Smooth muscle cell (in vitro differentiated cells): ENCODE measurements around the gene EXOC4. TPM values are rescaled to one million over a fixed set of nuclear protein-coding genes. Genes with fewer than 3 reads are reported as not detected.
A peak's percentile ranks its signal among the peaks of the same experiment; 100 is the strongest.

Experiments used
- DNase-seq: peaks from one replicate; lab custom pipeline; 2025; ENCODE audit not compliant: unreplicated experiment; lab: John Stamatoyannopoulos, UW
- H2AFZ ChIP-seq: fragments of 200-600 bp; sonication (generic); 2 replicates; pipeline ENCODE4 v1.6.0; 2016; ENCODE audit warnings: antibody characterized with exemption, low read depth, mild to moderate bottlenecking
- H3F3A ChIP-seq: fragments of 200-600 bp; sonication (generic); 2 replicates; pipeline ENCODE4 v1.6.0; 2017; ENCODE audit warnings: antibody characterized with exemption, low read depth
- H3K27ac ChIP-seq: fragments of 200-600 bp; sonication (generic); 2 replicates; pipeline ENCODE4 v1.5.1; 2016; ENCODE audit warnings: low read depth, mild to moderate bottlenecking
- H3K27me3 ChIP-seq: fragments of 200-600 bp; sonication (generic); 2 replicates; pipeline ENCODE4 v1.6.1; 2016; ENCODE audit warnings: low read depth, mild to moderate bottlenecking
- H3K36me3 ChIP-seq: fragments of 200-600 bp; sonication (generic); 2 replicates; pipeline ENCODE4 v1.5.1; 2016; ENCODE audit warnings: low read depth
- H3K4me1 ChIP-seq: fragments of 200-600 bp; sonication (generic); 2 replicates; pipeline ENCODE4 v1.5.1; 2016; ENCODE audit warnings: low read depth
- H3K4me2 ChIP-seq: fragments of 200-600 bp; sonication (generic); 2 replicates; pipeline ENCODE4 v1.6.0; 2016; ENCODE audit warnings: mild to moderate bottlenecking
- H3K4me3 ChIP-seq: fragments of 200-600 bp; sonication (generic); 2 replicates; pipeline ENCODE4 v1.5.1; 2016; ENCODE audit warnings: mild to moderate bottlenecking
- H3K79me2 ChIP-seq: fragments of 200-600 bp; sonication (generic); 2 replicates; pipeline ENCODE4 v1.6.0; 2016; ENCODE audit warnings: low read depth, mild to moderate bottlenecking
- H3K9ac ChIP-seq: fragments of 200-600 bp; sonication (generic); 2 replicates; pipeline ENCODE4 v1.6.0; 2016; ENCODE audit warnings: low read depth
- H3K9me3 ChIP-seq: fragments of 200-600 bp; sonication (generic); replicated peaks from 2 replicates; pipeline ENCODE4 v1.5.1; 2016; ENCODE audit warnings: low read depth
- H4K20me1 ChIP-seq: fragments of 200-600 bp; sonication (generic); 2 replicates; pipeline ENCODE4 v1.6.0; 2016; ENCODE audit warnings: low read depth
- WGBS: methylation state at CpG from one replicate; pipeline ENCODE4 v1.1.7; 2016; ENCODE audit warnings: low lambda C conversion rate; 5-methylcytosine and 5-hydroxymethylcytosine counted together
- polyA plus RNA-seq: library from polyadenylated mRNA; unstranded; fragments of >200 nt; fragmentation: Nextera tagmentation; extraction: Ambion mirVana; gene quantifications from 2 replicates; pipeline ENCODE4 v1.2.1, GENCODE V29; 2016
- total RNA-seq: library from RNA; depleted of rRNA; stranded (reverse); fragments of >200 nt; gene quantifications from 2 replicates; pipeline ENCODE4 v1.2.3, GENCODE V29; 2014
- TF ChIP-seq, protein P1 (sequence below): fragments of 200-600 bp; sonication (generic); IDR thresholded peaks from 2 replicates; pipeline ENCODE4 v1.5.1; 2017; ENCODE audit warnings: borderline replicate concordance, mild to moderate bottlenecking, antibody characterized with exemption; ENCODE audit not compliant: insufficient read depth, poor library complexity, severe bottlenecking

Gene EXOC4
- total and polyA plus RNA-seq, 2 experiments from 2014 or later: 21.5 to 47.1 TPM

- Histone ChIP-seq H3K4me1 (no peaks in the 10 kb centered on the region), H3K36me3 (no peaks in the 10 kb centered on the region), H3K79me2 (no peaks in the 10 kb centered on the region), H3K9ac (no peak overlapping the region), H4K20me1 (no peaks in the 10 kb centered on the region), H3K27me3 (no peaks in the 10 kb centered on the region), H3K27ac (no peak overlapping the region), H3K4me3 (no peak overlapping the region), H3K9me3 (no peaks in the 10 kb centered on the region), H2AFZ (no peak overlapping the region), H3F3A (no peaks in the 10 kb centered on the region), H3K4me2 (peak overlapping the region; percentile 13)
- DNase-seq: no peak
- TF ChIP-seq, protein P1, sequence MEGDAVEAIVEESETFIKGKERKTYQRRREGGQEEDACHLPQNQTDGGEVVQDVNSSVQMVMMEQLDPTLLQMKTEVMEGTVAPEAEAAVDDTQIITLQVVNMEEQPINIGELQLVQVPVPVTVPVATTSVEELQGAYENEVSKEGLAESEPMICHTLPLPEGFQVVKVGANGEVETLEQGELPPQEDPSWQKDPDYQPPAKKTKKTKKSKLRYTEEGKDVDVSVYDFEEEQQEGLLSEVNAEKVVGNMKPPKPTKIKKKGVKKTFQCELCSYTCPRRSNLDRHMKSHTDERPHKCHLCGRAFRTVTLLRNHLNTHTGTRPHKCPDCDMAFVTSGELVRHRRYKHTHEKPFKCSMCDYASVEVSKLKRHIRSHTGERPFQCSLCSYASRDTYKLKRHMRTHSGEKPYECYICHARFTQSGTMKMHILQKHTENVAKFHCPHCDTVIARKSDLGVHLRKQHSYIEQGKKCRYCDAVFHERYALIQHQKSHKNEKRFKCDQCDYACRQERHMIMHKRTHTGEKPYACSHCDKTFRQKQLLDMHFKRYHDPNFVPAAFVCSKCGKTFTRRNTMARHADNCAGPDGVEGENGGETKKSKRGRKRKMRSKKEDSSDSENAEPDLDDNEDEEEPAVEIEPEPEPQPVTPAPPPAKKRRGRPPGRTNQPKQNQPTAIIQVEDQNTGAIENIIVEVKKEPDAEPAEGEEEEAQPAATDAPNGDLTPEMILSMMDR: no peak
- WGBS: 36% methylated on average over 7 of the region's 7 CpGs
Measured at GRCh38 chr7:133827707-133828623, 575.1 kb downstream of the EXOC4 start.

GRCh38 chr7:133828906-133829305 is 576.0 kb downstream of the EXOC4 start:
- H3K9me3 ChIP-seq: no peaks in the 10 kb centered on the region
- TF ChIP-seq, protein P1: no peak
- no peak overlapping the region for H3K4me3 ChIP-seq
- no peaks in the 10 kb centered on the region for H3K27me3 ChIP-seq
- H3K79me2 ChIP-seq: no peaks in the 10 kb centered on the region
- H3K36me3 ChIP-seq: no peaks in the 10 kb centered on the region
- no peak overlapping the region for H3K4me2 ChIP-seq
- DNase-seq: no peak
- no peaks in the 10 kb centered on the region for H4K20me1 ChIP-seq
- 85% methylated on average over 4 of the region's 4 CpGs for WGBS
- no peaks in the 10 kb centered on the region for H3F3A ChIP-seq
- no peaks in the 10 kb centered on the region for H3K4me1 ChIP-seq
- peak overlapping the region; percentile 45 for H3K9ac ChIP-seq
- no peak overlapping the region for H2AFZ ChIP-seq
- H3K27ac ChIP-seq: peak overlapping the region; percentile 60

- no peaks in the 10 kb centered on the region for H4K20me1 ChIP-seq
- WGBS: 38% methylated on average over 4 of the region's 4 CpGs
- H3K79me2 ChIP-seq: no peaks in the 10 kb centered on the region
- no peak overlapping the region for H3K4me3 ChIP-seq
- H3F3A ChIP-seq: no peaks in the 10 kb centered on the region
- no peak overlapping the region for H3K4me2 ChIP-seq
- H3K9ac ChIP-seq: peak overlapping the region; percentile 45
- H2AFZ ChIP-seq: no peak overlapping the region
- H3K27ac ChIP-seq: peak overlapping the region; percentile 60
- TF ChIP-seq, protein P1: no peak
- no peak for DNase-seq
- H3K36me3 ChIP-seq: no peaks in the 10 kb centered on the region
- no peaks in the 10 kb centered on the region for H3K27me3 ChIP-seq
- H3K9me3 ChIP-seq: no peaks in the 10 kb centered on the region
- no peaks in the 10 kb centered on the region for H3K4me1 ChIP-seq
Measured at GRCh38 chr7:133829336-133829897, 576.5 kb downstream of the EXOC4 start.
